CD4-positive, alpha-beta memory T cell (primary cell): ENCODE results near the gene SPOCK2. TPM values are rescaled to one million over a fixed set of nuclear protein-coding genes. Genes with fewer than 3 reads are reported as not detected.

Experiments
- CTCF ChIA-PET: fragments of 350-600 bp; sonication (Branson Sonifier 250); formaldehyde crosslinking; loops from one replicate; lab custom pipeline; 2021; ENCODE audit warnings: inconsistent platforms; ENCODE audit not compliant: partially characterized antibody; lab: Charles Lee
- POLR2A ChIA-PET: fragments of 350-600 bp; sonication (Branson Sonifier 250); formaldehyde crosslinking; loops from one replicate; lab custom pipeline; 2021; ENCODE audit not compliant: partially characterized antibody; lab: Charles Lee
- DNase-seq, 5 donors: peaks; one replicate each; pipeline versions ENCODE4 v3.0.0 to v3.0.0-alpha.2; 2020 to 2022; ENCODE audit warnings: mixed read lengths in 1 of 5
- H3K27ac ChIP-seq: one replicate; pipeline ENCODE4 v1.7.0; 2013; ENCODE audit warnings: low read depth, low read length
- H3K27me3 ChIP-seq: 2 replicates; pipeline ENCODE4 v1.7.0; 2013; ENCODE audit warnings: mild to moderate bottlenecking, low read length, moderate library complexity; ENCODE audit not compliant: insufficient read depth
- H3K36me3 ChIP-seq: 2 replicates; pipeline ENCODE4 v1.7.0; 2013; ENCODE audit warnings: mild to moderate bottlenecking, low read length, moderate library complexity; ENCODE audit not compliant: insufficient read depth
- H3K4me1 ChIP-seq: 2 replicates; pipeline ENCODE4 v1.7.0; 2013; ENCODE audit warnings: mild to moderate bottlenecking, low read length, moderate library complexity; ENCODE audit not compliant: insufficient read depth
- H3K4me3 ChIP-seq, 2 donors: one replicate each; pipeline ENCODE4 v1.7.0; 2013; ENCODE audit warnings: low read length in 2 of 2, mild to moderate bottlenecking in 1 of 2
- H3K9me3 ChIP-seq, 2 donors: one replicate each; pipeline ENCODE4 v1.7.0; 2013; ENCODE audit warnings: low read length in 2 of 2, control low read depth in 1 of 2; ENCODE audit not compliant: control insufficient read depth in 1 of 2
- H3K27ac Mint-ChIP-seq, 7 donors: one replicate each; pipeline ENCODE4 v1.8.0; 2020 to 2021; ENCODE audit warnings: mixed read lengths in 7 of 7, mild to moderate bottlenecking in 6 of 7, inconsistent platforms in 3 of 7, moderate library complexity in 3 of 7
- H3K27me3 Mint-ChIP-seq, 2 donors: one replicate each; pipeline ENCODE4 v1.8.0; 2020 to 2021; ENCODE audit warnings: mixed read lengths in 2 of 2
- H3K36me3 Mint-ChIP-seq, 2 donors: one replicate each; pipeline ENCODE4 v1.8.0; 2020 to 2021; ENCODE audit warnings: mixed read lengths in 2 of 2, inconsistent platforms in 1 of 2, mild to moderate bottlenecking in 1 of 2
- H3K4me1 Mint-ChIP-seq, 4 donors: one replicate each; pipeline ENCODE4 v1.8.0; 2020 to 2021; ENCODE audit warnings: mixed read lengths in 4 of 4, mild to moderate bottlenecking in 1 of 4
- H3K4me3 Mint-ChIP-seq, 8 donors: one replicate each; pipeline ENCODE4 v1.8.0; 2020 to 2021; ENCODE audit warnings: mixed read lengths in 8 of 8, mild to moderate bottlenecking in 7 of 8, moderate library complexity in 6 of 8, inconsistent platforms in 3 of 8
- H3K9me3 Mint-ChIP-seq, 8 donors: one replicate each; pipeline ENCODE4 v1.8.0; 2020 to 2021; ENCODE audit warnings: mixed read lengths in 8 of 8, mild to moderate bottlenecking in 5 of 8, inconsistent platforms in 3 of 8, moderate library complexity in 1 of 8
- intact Hi-C: fragments of 100-400 bp; cut with micrococcal nuclease; formaldehyde crosslinking; loops from one replicate; pipeline ENCODE4 v1.15.1; 2023
- polyA plus RNA-seq, 2 donors: library from polyadenylated mRNA; unstranded; fragments of 300-500 nt; fragmentation: Illumina TruSeq; gene quantifications; one replicate each; pipeline ENCODE4 v1.2.3, GENCODE V29; 2021
- total RNA-seq, 2 experiments: library from RNA; stranded (reverse); gene quantifications; one replicate each; pipeline ENCODE4 v1.2.3, GENCODE V29; 2021

Gene SPOCK2
- total and polyA plus RNA-seq, 4 experiments from 2014 or later = 174 to 556 (median 406) TPM

DNA sequence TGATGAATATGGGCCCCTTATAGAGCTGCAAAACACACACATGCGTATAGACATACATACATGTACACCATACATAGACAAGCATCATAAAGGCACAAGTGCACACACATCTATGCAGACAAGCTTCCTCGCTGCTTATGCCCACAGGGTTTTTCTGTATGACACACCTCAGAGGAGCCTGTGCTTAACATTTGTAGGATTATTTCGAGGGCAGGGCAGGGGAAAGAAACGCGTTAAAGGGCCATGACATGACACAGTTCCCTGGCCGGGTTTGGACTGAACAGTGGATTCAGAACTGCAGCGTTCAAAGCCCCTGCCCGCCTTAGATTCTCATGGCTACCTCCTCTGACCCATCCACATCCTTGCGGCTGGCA, 79.3 kb downstream of the SPOCK2 start:
- Mint-ChIP-seq H3K4me1 (no peaks in the 10 kb centered on the region), H3K27ac (no peak overlapping the region), H3K9me3 (no peaks in the 10 kb centered on the region), H3K27me3 (no peaks in the 10 kb centered on the region), H3K36me3 (no peaks in the 10 kb centered on the region), H3K4me3 (no peak overlapping the region)
- no peak for DNase-seq
- ChIA-PET CTCF (no interaction called here), POLR2A (no interaction called here)
- H3K36me3 ChIP-seq = no peaks in the 10 kb centered on the region
- H3K27me3 ChIP-seq = no peaks in the 10 kb centered on the region
- intact Hi-C loops = no loop called here
- no peaks in the 10 kb centered on the region for H3K4me1 ChIP-seq
- H3K27ac ChIP-seq = no peak overlapping the region
- H3K4me3 ChIP-seq = no peak overlapping the region
- H3K9me3 ChIP-seq = no peaks in the 10 kb centered on the region

Other genes starting within 250 kb of the SPOCK2 start
- 100 to 1,000 TPM; 248 to 257 TPM for gene PSAP, start 237.3 kb downstream of the SPOCK2 start, total RNA-seq
- 100 to 1,000 TPM; 392 to 611 TPM for gene PSAP, start 237.3 kb downstream of the SPOCK2 start, polyA plus RNA-seq
- not detected for gene CHST3, start 124.2 kb downstream of the SPOCK2 start, total RNA-seq
- not detected for gene CHST3, start 124.2 kb downstream of the SPOCK2 start, polyA plus RNA-seq
- gene ANAPC16, start 127.5 kb upstream of the SPOCK2 start, total RNA-seq = 100 to 1,000 TPM; 114 to 118 TPM
- 100 to 1,000 TPM; 324 to 472 TPM for gene ANAPC16, start 127.5 kb upstream of the SPOCK2 start, polyA plus RNA-seq
- 10 to 100 TPM; 14.3 to 17.5 TPM for gene ASCC1, start 127.7 kb upstream of the SPOCK2 start, total RNA-seq
- 10 to 100 TPM; 19.6 to 24.9 TPM for gene ASCC1, start 127.7 kb upstream of the SPOCK2 start, polyA plus RNA-seq
- gene DDIT4, start 185.4 kb upstream of the SPOCK2 start, total RNA-seq = 10 to 100 TPM; 23.1 to 24.5 TPM
- 100 to 1,000 TPM; 154 to 635 TPM for gene DDIT4, start 185.4 kb upstream of the SPOCK2 start, polyA plus RNA-seq